NOMO-1 treated with DMSO at 0.1 percent for 48 hours (cell line): Measurements from ENCODE around the gene SEC14L6.

Source experiments
- DNase-seq: peaks from one replicate; lab custom pipeline; 2025; ENCODE audit not compliant: unreplicated experiment; lab: John Stamatoyannopoulos, UW

SEC14L6 gene

DNA sequence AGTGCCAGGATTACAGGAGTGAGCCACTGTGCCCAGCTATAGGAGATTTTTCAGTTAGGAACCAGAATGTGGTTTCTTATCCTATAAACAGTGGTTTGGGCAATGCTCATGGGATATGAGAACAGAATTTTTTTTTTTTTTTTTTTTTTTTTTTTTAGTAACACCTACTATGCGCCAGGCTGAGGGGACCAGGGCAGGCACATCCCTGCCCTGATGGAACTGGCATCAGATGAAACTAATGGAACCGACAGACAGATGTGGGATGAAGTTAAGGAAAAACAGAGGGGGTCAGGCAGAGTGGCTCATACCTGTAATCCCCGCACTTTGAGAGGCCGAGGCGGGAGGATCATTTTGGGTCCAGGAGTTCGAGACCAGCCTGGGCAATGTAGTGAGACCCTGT is 45.9 kb downstream of the SEC14L6 start:
- DNase-seq = no peak

DNA sequence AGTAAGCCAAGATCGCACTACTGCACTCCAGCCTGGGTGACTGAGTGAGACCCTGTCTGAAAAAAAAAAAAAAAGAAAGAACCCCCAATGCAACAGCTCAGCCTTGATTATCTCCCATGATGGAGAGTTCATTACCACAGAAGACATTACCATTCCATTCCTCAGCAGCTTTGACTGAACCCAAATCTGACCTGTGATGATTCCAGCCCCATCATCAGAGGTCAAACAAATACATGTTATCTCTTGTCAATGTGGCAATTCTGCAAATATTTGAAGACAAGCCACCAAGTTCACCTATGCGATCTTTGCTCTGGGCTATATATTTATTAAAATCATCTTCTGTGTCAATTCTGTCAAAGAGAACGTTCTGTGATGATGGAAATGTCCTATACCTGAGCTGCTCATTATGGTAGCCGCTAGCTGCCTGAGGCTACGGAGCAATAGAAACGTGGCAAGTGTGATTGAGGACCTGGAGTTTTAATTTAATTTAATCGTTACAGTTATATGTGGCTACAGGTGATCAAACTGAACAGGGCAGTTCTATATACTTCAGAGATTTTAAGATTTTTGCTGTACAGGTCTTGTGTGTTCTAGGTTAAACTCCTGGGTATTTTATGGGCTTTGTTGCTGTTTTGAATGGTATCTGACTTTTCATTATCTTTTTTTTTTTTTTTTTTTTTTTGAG is 48.9 kb downstream of the SEC14L6 start:
- DNase-seq = no peak

- DNase-seq = no peak
Observed at GRCh38 chr22:30495041-30495784, 51.3 kb downstream of the SEC14L6 start.

DNA sequence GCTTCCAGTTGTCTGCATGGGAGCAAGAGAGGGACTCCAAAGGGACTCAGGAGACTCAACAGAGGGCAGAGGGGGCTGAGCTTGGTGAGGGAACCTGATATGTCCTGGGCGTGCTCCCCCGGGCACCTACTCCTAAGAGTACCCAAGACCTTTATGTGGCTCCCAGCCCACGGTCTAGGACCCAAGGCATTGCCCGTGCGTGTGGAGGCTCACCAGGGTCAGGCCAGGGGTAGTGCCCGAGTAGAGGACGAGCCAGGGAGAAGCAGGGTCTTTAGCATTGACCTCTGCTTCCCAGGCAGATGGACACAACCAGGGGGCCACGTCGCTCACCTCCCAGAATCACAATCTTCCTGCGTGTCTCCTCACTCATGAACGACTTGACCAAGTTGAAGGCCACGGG is 54.4 kb downstream of the SEC14L6 start:
- no peak for DNase-seq

GRCh38 chr22:30491381-30491780 is 55.2 kb downstream of the SEC14L6 start:
- no peak for DNase-seq

DNA sequence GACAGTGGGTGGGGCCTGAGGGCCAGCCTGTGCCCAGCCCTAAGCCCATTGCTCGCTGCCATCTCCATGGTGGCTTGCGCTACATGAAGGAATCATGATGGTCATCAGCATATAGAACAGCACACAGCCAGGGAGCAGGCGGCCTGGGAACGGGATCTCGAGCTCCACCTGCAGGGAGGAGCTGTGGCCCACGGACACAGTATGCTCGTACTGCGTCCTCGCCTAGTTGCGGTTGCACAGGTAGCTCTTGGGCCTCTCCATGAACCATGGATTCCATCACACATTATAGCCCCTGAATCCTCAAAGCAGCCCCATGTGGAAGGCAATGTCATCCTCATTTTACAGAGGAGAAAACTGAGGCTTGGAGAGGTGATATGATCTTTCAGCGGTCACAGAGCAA is 56.1 kb downstream of the SEC14L6 start:
- no peak for DNase-seq

DNA sequence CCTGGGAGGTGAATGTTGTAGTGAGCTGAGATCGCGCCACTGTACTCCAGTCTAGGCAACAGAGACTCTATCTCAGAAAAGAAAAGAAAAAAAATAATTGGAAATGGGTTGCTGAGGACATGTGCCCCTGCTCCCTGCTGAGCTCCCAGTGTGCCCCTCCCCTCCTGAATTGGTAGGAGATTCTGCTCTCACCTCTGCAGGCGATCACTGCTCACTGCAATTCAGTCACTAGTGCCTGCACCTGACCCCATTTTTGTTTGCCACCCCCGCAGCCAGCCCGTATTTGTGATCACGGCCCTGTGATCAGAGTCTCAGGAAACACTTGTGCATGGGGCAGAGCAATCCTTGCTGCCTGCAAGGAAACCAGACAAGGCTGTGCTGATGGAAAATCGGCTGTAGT is 58.4 kb downstream of the SEC14L6 start:
- DNase-seq = no peak

DNA sequence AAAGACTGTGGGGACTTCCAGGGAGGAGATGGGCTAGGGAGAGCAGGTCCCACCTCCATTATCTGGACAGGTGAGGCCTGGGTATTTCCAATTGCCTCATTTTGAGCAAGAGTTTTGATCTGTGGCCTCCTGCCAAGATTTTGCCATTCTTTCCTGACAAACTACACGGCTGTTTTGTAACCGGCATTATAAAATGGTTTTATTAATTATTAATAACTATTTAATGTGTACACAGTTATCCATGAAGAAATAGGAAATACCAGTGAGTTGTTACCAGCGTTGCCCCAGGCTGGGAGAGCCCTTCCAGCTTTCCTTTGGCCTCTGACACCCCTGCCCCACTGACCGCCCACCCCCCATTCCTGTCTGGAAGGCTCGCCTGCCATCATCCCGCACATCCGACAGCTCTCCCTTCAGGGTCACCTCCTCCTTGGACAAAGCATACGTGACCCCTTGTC is 59.9 kb downstream of the SEC14L6 start:
- no peak for DNase-seq

- no peak for DNase-seq
Observed at GRCh38 chr22:30486118-30486517, 60.4 kb downstream of the SEC14L6 start.

GRCh38 chr22:30485362-30485988 is 61.1 kb downstream of the SEC14L6 start:
- peak; percentile 36 for DNase-seq

GRCh38 chr22:30483169-30483568 is 63.4 kb downstream of the SEC14L6 start:
- DNase-seq = no peak

- DNase-seq = no peak
Observed at GRCh38 chr22:30481711-30482110, 64.8 kb downstream of the SEC14L6 start.

DNA sequence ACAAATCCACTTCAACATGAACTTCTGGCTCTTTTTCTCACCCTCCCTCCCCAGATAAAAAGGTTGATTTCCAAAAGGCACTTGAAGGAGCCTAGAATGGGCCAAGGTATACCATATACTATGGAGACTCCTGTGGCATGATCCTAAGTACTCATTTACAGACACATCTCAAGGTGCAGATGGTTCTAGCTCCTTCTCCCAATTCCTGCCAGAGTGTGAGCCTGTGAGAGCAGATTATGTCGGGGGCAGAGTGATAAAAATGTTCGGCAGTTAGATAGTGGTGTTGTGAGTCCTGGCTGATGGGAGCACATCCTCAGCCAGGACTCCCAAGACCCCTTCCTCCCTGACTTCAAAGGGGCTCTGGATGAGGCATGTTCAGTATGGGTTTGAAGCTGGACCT is 66.6 kb downstream of the SEC14L6 start:
- DNase-seq = no peak

DNA sequence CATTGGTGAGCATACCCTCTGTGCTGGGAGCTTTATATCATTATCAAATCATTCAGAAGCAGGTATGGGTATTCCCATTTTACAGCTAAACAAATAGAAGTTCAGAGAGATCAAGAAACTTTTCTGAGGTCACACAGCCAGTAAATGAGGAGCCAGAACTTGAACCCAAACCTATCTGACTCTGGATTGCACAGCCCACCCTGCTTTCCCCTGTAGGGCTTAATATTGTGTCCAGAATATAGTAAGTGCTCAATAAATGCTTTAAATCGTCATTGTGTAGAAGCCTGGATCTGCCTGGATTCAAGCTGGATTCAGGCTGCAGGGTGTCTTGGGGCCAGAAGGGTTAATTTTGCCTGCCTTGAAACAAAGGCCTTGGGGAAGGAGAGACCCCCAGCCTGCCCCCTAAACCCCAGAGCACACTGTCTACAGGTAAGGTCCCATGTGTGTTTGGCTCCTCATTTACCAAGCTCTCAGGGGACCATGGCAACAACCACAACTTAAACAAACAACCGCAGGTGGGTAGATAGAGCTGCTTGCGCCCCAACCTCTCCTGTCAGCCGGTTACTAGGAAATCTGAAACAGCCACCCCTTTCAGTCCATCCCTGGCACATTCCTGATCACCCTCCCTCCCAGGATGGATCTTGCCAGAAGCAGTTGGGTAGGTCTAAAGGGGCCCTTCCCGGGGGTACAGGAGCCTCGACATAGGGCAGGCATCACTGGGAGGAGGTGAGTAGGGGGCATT is 71.7 kb downstream of the SEC14L6 start:
- no peak for DNase-seq

GRCh38 chr22:30474121-30474520 is 72.4 kb downstream of the SEC14L6 start:
- no peak for DNase-seq

GRCh38 chr22:30472994-30473720 is 73.4 kb downstream of the SEC14L6 start:
- DNase-seq = no peak
